Activated T-cell treated with anti-CD3 and anti-CD28 coated beads for 24 hours (primary cell): ENCODE results near the gene FXR2.
"Not testable (repeated sequence)": the region's sequence is repeated elsewhere in the genome, so short reads cannot be mapped to it uniquely, and the experiment has no call there.

Experiments
- DNase-seq: peaks from one replicate; pipeline ENCODE4 v3.0.0-alpha.2; 2020; ENCODE audit warnings: low read depth

Gene FXR2

DNA sequence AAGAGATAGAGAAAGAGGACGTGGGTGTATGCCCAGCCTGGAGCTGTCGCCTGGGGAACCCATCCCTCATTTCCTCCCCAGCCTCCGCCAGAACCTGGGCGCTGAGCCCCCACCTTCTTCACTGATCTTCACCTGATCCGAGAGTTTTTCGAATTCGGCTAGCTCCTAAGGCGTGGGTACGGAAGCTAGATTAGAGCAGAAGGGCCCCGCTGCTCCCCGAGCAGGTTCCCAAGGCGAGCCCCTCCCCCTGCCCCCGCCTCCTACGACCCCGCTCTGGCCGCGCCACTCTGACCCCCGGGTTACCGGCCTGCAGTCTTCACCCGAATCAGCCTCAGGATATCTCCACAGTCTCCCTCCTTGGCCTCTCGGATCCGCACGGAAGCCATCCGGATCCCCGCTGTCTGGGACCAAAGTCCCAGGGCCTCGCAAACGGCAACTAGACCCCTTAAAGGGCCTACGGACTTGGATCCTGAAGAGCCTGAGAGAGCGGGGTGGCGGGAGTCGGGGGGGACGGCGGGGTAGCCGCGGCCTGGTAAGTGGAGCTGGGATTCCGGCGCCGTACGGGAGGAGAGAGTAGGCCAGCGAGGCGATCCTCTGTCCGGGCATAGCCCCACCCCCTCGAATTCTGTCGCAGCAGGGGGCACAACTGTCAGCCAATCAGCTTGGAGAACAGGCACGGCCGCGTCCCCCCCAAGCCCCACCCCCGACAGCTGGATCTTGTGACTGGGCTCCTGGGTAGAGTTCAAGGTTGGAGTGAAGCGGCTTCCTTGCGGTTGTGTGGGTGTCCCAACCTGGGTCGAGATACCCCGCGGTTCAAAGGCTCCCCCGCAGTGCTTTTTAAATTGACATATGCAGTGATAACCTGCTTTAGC is 12.8 kb upstream of the FXR2 start, which contains the start of gene SAT2:
SAT2 (minus strand) TSS at position 572 of the 872 bp plus-strand sequence; CDS start at position 386, 186 bp downstream.
- peak; percentile 75 for DNase-seq

DNA sequence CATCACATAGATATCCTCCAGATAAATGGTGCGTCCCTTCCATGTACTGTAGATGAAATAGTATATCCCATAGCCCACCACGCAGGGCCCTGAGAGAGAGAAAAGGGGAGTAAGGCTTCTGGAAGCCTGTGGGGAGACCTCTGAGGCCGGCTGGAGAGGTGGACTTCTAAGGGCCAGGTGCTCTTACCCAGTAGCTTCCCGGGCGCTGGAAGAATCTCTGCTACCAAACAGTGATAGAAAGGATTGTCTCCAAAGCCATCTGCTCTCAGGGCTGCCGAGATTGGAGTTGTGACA is 12.2 kb upstream of the FXR2 start:
- DNase-seq: no peak

DNA sequence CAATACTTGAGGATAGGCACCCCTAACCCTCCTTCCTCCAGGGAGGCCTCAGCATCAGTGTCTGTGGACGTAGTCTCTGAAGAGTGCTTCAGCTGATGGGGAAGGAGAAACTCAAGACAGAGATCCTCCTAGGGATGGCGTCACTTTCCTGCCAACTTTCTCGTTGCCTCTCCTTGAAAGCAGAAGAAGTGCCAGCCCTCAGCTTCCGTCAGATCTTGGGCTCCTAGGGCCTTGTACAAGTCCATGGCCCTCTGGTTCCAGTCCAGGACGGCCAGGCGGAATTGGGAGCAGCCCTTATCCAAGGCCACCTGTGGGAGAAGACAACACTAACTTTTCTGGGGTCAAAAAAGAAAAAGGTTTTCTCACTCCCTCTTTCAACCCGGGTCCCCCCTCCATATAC is 11.6 kb upstream of the FXR2 start:
- DNase-seq: no peak

DNA sequence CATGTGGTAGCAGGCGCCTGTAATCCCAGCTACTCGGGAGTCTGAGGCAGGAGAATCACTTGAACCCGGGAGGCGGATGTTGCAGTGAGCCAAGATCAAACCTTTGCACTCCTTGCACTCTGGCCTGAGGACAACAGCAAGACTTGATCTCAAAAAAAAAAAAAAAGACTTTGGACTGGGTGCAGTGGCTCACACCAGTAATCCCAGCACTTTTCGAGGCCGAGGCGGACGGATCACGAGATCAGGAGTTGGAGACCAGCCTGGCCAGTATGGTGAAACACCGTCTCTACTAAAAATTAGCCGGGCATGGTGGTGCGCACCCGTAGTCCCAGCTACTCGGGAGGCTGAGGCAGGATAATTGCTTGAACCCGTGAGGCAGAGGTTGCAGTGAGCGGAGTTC is 11.1 kb upstream of the FXR2 start:
- not testable (repeated sequence) for DNase-seq

DNA sequence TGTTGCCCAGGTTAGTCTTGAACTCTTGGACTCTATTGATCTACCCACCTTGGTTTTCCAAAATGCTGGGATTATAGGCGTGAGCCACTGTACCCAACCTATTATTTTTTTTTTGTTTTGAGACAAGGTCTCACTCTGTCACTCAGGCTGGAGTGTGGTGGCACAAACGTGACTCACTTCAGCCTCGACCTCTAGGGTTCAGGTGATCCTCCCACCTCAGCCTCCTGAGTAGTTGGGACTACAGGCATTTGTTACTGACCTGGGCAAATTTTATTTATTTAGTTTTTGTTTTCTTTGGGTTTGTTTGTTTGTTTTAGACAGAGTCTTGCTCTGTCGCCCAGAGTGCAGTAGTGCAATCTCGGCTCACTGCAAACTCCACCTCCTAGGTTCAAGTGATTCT is 9.0 kb upstream of the FXR2 start:
- no peak for DNase-seq

DNA sequence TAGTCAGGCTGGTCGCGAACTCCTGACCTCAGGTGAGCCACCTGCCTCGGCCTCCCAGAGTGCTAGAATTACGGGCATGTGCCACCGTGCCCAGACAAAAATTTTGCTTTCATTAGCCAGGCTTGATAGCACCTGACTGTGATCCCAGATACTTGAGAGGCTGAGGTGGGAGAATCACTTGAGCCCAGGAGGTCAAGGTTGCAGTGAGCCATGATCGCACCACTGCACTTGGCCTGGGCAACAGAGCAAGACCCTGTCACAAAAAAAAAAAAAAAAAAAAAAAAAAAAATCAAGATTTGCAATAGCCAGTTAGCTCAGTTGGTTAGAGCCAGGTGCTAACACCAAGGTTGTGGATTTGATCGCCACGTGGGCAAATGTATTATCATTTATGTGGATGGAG is 6.1 kb upstream of the FXR2 start:
- DNase-seq: no peak

DNA sequence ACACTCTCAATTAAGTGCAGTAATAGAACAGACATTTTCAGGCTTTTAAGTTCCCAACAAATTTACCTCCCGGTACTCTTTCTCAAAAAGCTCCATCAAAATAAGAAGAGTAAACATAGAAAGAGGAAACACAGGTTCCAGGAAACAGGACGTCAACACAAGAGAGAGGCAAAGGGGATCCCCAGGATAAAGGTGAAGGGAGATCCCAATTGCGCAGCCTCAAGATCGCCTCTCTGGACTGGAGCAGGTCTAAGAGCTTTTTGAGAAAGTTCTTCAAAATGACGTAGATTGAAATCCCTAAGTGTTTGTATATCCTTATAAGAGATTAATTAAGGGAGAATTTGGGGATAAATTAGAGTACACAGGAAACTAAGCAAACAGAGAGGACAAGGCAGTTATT is 3.9 kb upstream of the FXR2 start:
- no peak for DNase-seq

DNA sequence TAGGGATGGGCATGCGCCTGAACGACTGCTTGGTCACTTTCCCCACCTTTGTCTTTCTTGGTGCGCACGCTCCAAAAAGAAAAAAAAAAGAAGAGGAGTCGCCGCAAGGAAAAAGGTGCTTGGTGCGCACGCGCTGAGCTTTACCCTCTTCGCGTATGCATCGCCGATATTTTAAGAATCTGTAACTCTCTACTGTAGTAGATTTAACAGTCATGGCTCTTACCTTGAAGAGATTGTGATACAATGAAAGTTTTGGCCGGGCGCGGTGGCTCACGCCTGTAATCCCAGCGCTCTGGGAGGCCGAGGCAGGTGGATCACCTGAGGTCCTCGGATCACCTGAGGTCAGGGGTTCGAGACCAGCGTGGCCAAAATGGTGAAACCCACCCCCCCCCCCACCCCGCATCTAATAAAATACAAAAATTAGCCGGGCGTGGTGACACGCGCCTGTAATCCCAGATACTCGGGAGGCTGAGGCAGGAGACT is 609 bp upstream of the FXR2 start:
- DNase-seq: no peak

DNA sequence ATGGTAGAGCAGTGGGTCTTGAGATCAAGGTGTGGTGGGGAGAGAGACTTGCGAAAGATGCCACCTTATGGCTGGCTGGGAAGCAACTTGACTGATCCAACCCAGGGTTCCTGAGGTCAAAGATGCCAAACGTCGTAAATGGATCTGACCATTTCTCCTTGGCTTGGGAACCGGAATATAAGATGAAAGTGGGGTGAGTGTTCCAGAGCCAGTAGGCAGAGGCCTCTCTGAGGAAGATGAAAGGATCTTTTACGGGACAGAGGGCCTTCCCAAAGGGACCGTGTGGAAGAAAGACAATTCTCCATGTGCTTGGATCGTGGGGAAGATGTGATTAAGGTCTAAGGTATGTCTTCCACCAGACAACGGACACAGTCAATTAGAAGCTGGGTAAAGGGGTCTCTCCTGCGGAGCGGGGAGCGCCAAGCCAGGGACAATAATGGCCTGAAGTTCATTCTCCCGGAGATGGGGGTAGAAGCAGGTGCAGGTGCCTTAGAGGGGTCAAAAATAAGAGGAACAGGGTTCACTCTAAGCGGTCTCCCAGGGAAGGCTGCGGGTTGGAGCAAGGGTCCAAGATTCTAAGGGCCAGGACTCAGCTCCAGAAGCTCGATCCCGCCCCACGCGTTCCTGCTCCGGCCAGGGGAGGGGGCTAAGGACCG is 800 bp downstream of the FXR2 start:
- no peak for DNase-seq

DNA sequence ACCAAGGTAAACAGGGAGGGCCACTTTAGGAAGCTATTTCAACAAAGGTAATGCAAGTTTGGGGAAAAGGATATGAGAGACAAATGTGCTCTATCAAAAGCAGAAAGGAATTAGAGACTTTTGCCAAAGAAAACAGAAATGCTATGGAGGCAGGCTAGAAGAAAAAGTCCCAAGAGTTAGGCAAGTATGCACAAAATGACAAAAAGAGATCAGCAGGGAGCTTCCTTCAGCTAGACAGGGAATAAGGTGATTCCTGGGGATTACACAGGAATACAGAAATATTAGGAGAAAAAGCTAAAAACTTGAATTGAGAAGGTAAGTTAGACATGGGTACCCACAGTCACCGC is 2.4 kb downstream of the FXR2 start:
- DNase-seq: no peak

DNA sequence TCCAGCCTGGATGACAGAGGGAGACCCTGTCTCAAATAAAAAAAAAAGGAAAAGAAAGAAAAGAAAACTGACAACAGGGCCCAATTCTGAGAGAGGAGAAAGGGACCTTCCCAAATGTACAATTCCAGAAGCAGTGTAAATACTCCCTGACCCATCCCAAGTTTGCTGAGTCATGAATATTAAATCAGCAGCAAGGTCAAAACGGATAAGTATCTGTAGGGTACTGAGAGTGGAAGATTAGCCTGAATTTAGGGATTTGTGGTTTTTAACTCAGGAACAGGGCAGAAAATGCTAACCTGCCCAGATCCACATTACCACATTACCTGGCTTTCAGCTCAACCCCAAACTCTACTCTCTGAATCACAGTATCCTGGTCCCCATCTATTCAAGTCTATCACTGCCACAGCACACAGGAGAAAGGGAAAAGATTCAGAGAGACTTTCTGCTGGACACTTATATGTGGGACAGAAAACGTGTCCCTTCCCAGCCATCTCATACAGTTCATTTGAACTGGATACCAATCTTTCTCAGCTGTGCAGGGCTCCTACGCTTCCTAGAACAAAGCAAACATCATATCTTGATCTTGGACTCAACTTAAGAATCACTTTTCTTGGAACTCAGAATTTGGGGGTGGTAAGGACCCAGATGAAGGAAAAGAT is 2.9 kb downstream of the FXR2 start:
- DNase-seq: no peak

DNA sequence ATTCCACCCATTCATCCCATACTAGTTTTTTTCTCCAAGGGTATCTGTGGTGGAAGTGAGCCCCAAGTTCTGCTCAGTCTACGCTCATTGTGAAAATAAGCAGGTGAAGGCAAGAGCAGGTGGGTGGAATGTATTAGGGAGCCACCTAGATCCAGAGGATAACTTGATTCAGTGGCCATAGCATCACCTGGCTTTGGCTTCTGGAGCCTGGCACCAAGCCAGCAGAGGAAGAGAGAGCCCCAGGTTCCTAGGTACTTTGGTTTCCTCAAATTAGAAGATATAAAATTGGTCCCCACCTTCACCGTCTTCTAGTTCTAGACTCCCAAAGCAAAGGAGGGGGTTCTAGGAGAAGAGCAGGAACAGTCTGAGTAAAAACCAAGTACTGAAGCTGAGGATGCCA is 4.1 kb downstream of the FXR2 start:
- no peak for DNase-seq

DNA sequence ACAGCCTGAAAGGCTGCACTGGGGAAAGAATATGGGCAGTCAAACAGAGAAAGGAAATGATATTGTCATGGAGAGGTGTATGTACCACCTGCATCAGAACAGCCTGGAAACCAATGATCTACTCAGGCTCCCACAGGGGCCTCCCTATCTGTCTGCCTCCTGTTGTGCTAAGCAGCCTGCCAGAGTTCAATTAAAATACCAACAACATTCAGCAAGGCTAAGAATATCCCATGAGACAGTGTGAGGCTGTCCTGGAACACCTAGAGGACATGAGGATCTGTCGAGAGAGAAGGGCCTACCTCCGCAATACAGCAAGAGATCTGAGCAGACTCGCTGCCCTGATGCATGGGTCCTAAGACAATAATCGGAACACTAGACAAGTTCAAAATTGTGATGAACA is 8.4 kb downstream of the FXR2 start:
- no peak for DNase-seq

DNA sequence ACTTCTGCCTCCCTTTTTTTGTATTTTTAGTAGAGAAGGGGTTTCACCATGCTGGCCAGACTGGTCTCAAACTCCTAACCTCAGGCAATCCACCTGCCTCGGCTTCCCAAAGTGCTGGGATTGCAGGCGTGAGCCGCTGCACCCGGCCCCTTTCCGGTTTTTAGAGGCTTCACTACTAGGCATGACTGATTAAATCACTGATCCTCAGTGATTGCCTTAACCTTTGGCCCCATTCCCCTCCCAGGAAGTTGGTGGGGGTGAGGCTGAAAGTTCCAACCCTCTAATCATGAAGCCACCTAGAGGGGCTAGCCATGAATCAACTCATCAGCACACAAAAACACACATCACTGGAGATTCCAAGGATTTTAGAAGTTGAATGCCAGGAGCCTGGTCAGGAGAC is 17.1 kb downstream of the FXR2 start:
- not testable (repeated sequence) for DNase-seq

DNA sequence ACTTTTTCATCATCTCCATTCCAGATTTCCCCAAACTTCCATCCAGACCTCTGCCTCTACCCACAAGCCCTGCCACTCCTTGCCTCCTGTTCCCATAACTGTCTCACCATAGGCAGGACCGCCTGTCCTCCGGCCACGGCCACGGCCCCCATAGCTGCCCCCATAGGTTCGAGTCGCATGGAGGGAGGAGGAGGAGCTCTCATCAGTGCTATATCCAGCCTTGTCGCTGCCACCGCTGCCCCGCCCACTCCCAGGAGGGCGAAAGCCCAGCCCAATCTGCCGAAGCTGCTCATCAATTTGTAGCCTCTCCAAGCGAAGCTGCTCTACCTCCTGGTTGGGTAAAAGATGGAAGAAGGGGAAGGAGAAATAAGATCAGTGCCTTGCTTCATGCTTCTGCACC is 21.4 kb downstream of the FXR2 start:
- DNase-seq: no peak

DNA sequence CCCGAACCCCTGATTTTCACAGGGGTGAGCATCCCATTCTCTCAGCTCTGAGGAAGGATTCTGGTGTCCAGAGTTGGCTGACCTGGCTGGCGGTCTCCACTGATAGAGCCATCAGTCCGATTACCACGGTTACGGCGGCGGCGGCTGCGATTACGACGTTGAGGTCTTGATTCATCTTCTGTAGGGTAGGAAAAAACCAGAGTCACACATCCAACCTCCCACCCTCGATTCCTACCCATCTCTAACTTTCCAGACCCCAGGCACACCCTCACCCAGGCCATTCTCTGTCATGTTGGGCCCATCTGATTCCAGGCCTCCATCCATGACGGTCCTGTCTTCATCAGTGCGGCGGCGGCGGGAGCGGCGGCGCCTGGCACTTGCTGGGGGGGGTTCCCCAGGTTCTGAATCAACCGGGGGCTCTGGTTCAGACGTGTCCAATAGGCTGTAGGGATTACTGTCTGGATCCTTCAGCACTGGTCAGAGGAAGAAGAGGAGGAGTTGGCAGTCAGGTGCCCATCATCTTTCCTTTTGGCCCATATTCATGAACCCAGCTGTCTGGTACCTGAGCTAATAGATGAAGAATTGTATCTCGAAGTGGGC is 22.2 kb downstream of the FXR2 start:
- DNase-seq: no peak

DNA sequence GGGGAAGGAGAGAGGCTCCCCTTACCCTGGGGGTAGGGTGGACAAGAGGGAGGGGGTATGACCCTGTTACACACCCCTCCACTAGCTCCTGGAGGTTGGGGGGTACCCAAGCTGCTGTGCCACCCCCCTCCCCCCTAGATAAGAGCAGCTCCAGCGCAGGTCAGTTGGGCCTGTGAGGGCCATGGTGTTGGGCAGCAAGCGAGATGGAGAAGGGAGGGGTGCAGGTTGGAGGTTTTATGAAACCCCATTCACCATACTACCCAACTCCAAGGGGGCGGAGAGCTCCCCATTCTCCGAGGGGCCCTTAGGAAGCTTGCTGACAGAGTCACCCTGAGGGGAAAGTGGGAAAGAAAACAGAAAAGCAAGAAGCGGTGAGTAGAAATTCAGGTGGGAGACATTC is 23.1 kb downstream of the FXR2 start:
- DNase-seq: no peak

DNA sequence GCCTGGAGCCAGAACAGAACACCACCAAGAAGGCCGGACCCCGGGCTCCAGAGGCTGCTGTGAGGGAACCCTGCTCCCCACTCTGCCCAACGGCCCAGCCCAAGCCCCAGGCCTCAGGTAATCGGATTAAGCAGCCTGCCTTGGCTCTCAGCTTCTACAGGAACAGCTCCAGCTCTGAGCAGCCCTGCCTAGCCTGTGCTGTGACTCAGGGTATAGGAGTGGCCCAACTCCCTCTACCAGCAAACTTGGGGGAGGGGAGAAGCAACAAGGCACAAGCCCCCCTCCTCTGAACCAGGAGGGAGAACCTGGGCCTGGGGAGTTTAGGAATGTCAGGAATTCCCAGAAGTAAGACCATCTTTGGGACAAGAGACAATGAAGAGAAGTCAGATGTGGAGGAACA is 24.0 kb downstream of the FXR2 start:
- DNase-seq: no peak

DNA sequence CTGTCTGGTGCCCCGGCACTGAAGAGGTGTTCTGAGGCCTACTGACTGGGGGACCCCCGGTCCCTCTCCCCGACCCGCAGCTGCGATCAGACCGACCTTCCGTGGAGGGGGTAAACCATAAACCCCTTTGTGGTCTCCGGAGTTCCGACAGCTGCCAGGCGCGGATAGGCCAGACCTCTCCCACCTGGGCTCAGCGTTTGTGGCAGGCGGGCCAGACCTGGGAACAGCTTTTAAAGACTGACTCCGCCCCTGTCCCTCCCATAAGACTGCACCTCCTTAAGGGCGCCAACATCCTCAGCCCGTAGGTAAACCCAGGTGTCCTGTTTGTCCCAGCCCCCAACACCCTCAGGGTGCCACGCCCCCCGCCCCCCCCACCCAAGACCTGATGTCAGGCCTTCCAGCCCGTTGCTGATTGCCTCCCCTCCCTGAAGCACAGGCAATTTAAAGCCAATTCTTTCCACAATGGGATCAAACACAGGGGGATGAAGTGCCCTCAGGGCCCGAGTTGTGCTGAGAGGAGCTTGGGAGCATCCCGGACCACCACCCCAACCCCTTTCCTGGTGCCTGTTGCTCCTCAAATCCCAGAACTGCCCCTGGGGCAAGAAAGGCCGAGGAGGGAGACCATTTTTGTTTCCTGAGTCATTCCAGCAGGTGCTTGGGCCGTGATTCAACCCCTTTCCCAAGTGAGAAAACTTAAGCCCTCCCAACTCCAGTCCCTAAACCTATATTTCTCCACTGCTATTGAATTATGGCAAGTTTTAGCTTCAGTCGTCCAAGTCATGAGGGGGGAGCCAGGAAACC is 24.6 kb downstream of the FXR2 start, which contains the start of gene SOX15:
SOX15 (minus strand) TSS at position 204 of the 801 bp plus-strand sequence. CDS start 418 bp downstream, outside the sequence.
- no peak for DNase-seq

DNA sequence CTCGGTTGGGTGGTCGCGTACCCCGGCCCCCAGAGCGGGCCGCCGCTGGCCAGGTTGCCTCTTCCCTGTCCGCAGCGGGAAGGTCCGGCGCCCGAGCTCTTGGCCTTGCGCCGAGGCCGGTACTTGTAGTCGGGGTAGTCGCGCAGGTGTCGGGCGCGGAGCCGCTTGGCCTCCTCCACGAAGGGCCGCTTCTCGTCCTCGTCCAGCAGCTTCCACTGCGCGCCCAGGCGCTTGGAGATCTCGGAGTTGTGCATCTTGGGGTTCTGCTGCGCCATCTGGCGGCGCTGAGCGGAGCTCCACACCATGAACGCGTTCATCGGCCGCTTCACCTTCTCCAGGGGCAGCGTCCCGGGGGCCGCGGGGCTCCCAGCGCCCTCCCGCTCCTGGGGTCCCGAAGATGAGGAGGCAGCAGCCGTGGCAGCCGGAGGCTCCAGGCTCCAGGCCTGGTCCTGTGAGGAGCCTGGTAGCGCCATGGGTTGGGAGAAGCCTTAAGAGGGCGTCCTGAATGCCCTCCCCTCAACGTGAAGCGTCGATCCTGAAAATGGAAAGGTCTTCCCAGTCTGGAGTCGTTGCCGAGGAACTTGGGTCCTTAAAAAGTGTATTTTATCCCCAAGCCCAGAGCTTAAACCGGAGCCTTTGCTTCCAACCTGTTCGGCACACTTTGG is 25.4 kb downstream of the FXR2 start:
- DNase-seq: peak; percentile 51

DNA sequence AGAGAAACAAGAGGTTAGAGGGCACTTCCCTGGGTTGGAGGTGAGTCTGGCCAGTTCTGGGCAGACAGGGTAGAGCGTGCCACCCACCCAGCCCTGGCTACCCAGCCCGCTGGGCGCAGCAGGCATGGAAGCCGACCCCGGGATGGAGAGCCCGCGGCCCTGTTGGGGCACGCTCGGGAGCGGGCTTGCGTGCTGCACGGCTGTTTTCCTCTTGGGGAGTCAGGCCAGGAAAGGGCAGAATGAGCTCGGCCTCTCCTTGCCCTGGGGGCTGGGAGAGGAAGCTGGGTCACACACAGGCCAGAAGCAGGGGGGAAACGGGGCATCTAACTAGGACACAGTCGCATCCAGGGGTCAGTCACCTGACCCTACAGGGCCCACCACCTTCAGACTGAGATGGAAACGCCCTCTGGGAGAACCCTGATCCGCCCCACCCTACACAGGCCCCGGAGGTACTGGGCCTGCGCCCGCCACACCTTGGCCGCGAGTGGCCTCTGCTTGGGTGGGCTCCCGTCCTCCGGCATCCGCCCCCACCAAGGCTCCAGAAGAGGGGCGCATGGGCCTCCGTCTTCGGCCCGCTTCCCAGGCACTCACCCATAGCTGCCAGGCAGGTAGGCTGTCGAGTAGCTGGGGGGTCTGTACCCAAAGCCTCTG is 26.0 kb downstream of the FXR2 start:
- DNase-seq: no peak
